ENCODE measurements around the gene THEMIS. TPM values are rescaled to one million over a fixed set of nuclear protein-coding genes. Genes with fewer than 3 reads are reported as not detected.

THEMIS gene
- total and polyA plus RNA-seq, 2 experiments from 2014 or later, result not detected

- no peak for TF ChIP-seq JUNB (IDR thresholded peaks at IDR 0.05; ENCODE audit: unreplicated experiment)
- TF ChIP-seq, protein P1, sequence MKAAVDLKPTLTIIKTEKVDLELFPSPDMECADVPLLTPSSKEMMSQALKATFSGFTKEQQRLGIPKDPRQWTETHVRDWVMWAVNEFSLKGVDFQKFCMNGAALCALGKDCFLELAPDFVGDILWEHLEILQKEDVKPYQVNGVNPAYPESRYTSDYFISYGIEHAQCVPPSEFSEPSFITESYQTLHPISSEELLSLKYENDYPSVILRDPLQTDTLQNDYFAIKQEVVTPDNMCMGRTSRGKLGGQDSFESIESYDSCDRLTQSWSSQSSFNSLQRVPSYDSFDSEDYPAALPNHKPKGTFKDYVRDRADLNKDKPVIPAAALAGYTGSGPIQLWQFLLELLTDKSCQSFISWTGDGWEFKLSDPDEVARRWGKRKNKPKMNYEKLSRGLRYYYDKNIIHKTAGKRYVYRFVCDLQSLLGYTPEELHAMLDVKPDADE (IDR thresholded peaks at IDR 0.05), result no peak
- TF ChIP-seq CTCF (conservative IDR thresholded peaks at IDR 0.05; ENCODE audit: low read depth in 2 of 2), result no peak
- TF ChIP-seq CREB1 (CRISPR knock-in tag; IDR thresholded peaks at IDR 0.05; ENCODE audit: low read depth), result no peak
- TF ChIP-seq ZNF462 (CRISPR knock-in tag; IDR thresholded peaks at IDR 0.05), result no peak
- no peak for TF ChIP-seq STAT1 (IDR thresholded peaks at IDR 0.05; ENCODE audit: unreplicated experiment)
- TF ChIP-seq ZNF331 (CRISPR knock-in tag; IDR thresholded peaks at IDR 0.05; ENCODE audit: low read depth), result no peak
- TF ChIP-seq EZH2 (IDR thresholded peaks at IDR 0.05; ENCODE audit: low read depth, unreplicated experiment), result no peak
- TF ChIP-seq EZH2phosphoT487 (IDR thresholded peaks at IDR 0.05; ENCODE audit: unreplicated experiment), result no peak
- TF ChIP-seq, protein P2, sequence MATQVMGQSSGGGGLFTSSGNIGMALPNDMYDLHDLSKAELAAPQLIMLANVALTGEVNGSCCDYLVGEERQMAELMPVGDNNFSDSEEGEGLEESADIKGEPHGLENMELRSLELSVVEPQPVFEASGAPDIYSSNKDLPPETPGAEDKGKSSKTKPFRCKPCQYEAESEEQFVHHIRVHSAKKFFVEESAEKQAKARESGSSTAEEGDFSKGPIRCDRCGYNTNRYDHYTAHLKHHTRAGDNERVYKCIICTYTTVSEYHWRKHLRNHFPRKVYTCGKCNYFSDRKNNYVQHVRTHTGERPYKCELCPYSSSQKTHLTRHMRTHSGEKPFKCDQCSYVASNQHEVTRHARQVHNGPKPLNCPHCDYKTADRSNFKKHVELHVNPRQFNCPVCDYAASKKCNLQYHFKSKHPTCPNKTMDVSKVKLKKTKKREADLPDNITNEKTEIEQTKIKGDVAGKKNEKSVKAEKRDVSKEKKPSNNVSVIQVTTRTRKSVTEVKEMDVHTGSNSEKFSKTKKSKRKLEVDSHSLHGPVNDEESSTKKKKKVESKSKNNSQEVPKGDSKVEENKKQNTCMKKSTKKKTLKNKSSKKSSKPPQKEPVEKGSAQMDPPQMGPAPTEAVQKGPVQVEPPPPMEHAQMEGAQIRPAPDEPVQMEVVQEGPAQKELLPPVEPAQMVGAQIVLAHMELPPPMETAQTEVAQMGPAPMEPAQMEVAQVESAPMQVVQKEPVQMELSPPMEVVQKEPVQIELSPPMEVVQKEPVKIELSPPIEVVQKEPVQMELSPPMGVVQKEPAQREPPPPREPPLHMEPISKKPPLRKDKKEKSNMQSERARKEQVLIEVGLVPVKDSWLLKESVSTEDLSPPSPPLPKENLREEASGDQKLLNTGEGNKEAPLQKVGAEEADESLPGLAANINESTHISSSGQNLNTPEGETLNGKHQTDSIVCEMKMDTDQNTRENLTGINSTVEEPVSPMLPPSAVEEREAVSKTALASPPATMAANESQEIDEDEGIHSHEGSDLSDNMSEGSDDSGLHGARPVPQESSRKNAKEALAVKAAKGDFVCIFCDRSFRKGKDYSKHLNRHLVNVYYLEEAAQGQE (IDR thresholded peaks at IDR 0.05; ENCODE audit: unreplicated experiment), result no peak
- no peak for ATAC-seq
Measured at GRCh38 chr6:127686084-127686483, 214.8 kb downstream of the THEMIS start.

More at GRCh38 chr6:127686084-127686483, 214.8 kb downstream of the THEMIS start:
- Mint-ChIP-seq H3K36me3 (ENCODE audit: low read depth) (no peaks in the 10 kb centered on the region), H3K4me1 (peaks cover 4% of the 10 kb centered on the region; the same call in 2 of the 3 replicates), H3K9me3 (peaks cover 8% of the 10 kb centered on the region; the same call in 2 of the 3 replicates), H3K4me3 (no peak overlapping the region), H3K27ac (no peak overlapping the region), H3K27me3 (ENCODE audit: insufficient read depth, low read depth, poor library complexity) (no peaks in the 10 kb centered on the region)
- H3K4me2 ChIP-seq, result no peak overlapping the region
- no peak for DNase-seq (ENCODE audit: low spot score)
- H2AFZ ChIP-seq, result no peak overlapping the region
- no peaks in the 10 kb centered on the region for H3K36me3 ChIP-seq (ENCODE audit: insufficient read depth)
- H3K27me3 ChIP-seq (ENCODE audit: insufficient read depth), result no peaks in the 10 kb centered on the region
- H3F3A ChIP-seq (replicated peaks; ENCODE audit: low read depth), result no peaks in the 10 kb centered on the region
- H3K27ac ChIP-seq (ENCODE audit: low read depth), result no peak overlapping the region
- no peaks in the 10 kb centered on the region for H3K4me1 ChIP-seq (ENCODE audit: insufficient read depth)
- no peaks in the 10 kb centered on the region for H3K9me2 ChIP-seq (ENCODE audit: insufficient read depth)
- H4K20me1 ChIP-seq (replicated peaks; ENCODE audit: insufficient read depth), result no peaks in the 10 kb centered on the region
- no peak overlapping the region for H3K4me3 ChIP-seq
- H3K79me2 ChIP-seq (replicated peaks; ENCODE audit: insufficient read depth), result no peaks in the 10 kb centered on the region
